PFSK-1 (cell line): ENCODE data around the gene TMTC4.

Source experiments
- FOXP2 ChIP-seq: optimal IDR thresholded peaks from 2 replicates; pipeline ENCODE3; 2011; ENCODE audit warnings: borderline replicate concordance, control low read depth, inconsistent platforms; ENCODE audit not compliant: insufficient read depth; ENCODE audit errors: extremely low read length, extremely low read depth
- POLR2AphosphoS5 ChIP-seq: IDR thresholded peaks from 2 replicates; pipeline ENCODE4 v1.6.1; 2012; ENCODE audit warnings: low read depth, mild to moderate bottlenecking, control low read depth, low read length, moderate library complexity
- SIN3A ChIP-seq: IDR thresholded peaks from 2 replicates; pipeline ENCODE4 v1.6.1; 2012; ENCODE audit warnings: mild to moderate bottlenecking, low read length, moderate library complexity, borderline replicate concordance; ENCODE audit not compliant: insufficient read depth
- TAF1 ChIP-seq: IDR thresholded peaks from 2 replicates; pipeline ENCODE4 v1.6.1; 2012; ENCODE audit warnings: low read length, control low read depth, borderline replicate concordance; ENCODE audit not compliant: insufficient read depth
- TF ChIP-seq, protein P1 (sequence below), 2 experiments: IDR thresholded peaks; 2 replicates each; pipeline versions ENCODE4 v1.6.1 to v1.8.0; 2011 to 2012; ENCODE audit warnings: low read depth in 2 of 2, low read length in 2 of 2, control low read depth in 1 of 2, inconsistent platforms in 1 of 2, mild to moderate bottlenecking in 1 of 2, moderate library complexity in 1 of 2; ENCODE audit not compliant: insufficient read depth in 1 of 2

TMTC4 gene

DNA sequence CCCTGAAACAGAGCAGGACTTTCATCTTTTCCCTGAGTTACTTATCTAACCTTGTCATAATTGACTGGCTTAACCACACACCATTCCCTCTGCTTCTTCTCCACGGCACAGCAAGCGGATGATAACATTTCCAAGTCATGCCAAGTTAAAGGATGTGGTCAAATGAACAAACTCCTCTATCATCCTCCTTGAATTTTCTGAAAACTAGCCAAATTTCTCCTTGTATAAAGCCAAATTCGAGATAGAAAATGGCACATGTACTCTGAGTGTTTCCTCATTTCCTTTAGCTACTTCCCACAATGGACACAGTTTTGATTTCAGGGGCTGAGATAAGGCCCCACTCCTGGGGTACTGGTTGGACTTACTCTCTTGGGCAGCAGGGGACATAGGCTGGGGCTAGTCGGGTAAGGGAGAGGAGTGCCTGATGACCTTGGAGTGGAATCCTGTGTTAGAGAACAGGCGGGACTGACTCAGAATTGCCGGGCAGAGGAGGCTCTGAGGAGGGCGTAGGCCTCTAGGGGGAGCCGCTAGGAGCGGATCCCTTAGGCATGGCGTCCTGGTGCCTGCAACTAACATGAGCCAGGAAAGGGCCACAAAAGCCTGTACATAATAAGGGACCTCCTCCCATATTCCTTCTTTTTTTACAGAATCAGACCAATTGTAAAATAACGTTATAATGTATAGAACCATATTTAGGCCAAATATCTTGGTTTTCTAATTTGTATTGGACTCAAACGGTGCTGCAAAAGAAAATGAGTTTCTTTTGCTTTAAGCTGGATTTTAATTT is 20.3 kb upstream of the TMTC4 start:
- TF ChIP-seq, protein P1, sequence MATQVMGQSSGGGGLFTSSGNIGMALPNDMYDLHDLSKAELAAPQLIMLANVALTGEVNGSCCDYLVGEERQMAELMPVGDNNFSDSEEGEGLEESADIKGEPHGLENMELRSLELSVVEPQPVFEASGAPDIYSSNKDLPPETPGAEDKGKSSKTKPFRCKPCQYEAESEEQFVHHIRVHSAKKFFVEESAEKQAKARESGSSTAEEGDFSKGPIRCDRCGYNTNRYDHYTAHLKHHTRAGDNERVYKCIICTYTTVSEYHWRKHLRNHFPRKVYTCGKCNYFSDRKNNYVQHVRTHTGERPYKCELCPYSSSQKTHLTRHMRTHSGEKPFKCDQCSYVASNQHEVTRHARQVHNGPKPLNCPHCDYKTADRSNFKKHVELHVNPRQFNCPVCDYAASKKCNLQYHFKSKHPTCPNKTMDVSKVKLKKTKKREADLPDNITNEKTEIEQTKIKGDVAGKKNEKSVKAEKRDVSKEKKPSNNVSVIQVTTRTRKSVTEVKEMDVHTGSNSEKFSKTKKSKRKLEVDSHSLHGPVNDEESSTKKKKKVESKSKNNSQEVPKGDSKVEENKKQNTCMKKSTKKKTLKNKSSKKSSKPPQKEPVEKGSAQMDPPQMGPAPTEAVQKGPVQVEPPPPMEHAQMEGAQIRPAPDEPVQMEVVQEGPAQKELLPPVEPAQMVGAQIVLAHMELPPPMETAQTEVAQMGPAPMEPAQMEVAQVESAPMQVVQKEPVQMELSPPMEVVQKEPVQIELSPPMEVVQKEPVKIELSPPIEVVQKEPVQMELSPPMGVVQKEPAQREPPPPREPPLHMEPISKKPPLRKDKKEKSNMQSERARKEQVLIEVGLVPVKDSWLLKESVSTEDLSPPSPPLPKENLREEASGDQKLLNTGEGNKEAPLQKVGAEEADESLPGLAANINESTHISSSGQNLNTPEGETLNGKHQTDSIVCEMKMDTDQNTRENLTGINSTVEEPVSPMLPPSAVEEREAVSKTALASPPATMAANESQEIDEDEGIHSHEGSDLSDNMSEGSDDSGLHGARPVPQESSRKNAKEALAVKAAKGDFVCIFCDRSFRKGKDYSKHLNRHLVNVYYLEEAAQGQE (IDR thresholded peaks at IDR 0.05; ENCODE audit: insufficient read depth in 1 of 2, low read depth in 2 of 2, low read length in 2 of 2): no peak
- TF ChIP-seq FOXP2 (no peak), TAF1 (no peak), POLR2AphosphoS5 (no peak), SIN3A (no peak)

DNA sequence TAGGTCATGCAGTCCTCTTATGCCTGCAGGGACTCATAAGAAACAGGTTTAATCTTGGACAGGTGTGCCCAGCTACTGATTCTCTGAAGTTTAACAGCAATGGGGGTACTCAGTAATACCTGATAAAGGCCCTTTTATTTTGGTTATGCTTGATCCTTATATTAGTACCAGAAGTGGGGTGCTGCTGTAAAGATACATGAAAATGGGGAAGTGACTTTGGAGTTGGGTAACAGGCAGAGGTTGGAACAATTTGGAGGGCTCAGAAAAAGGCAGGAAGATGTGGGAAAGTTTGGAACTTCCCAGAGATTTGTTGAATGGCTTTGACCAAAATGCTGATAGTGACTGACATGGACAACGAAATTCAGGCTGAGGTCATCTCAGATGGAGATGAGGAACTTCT is 14.6 kb upstream of the TMTC4 start:
- no peak for TF ChIP-seq TAF1
- TF ChIP-seq, protein P1 (IDR thresholded peaks at IDR 0.05; ENCODE audit: insufficient read depth in 1 of 2, low read depth in 2 of 2, low read length in 2 of 2): no peak

DNA sequence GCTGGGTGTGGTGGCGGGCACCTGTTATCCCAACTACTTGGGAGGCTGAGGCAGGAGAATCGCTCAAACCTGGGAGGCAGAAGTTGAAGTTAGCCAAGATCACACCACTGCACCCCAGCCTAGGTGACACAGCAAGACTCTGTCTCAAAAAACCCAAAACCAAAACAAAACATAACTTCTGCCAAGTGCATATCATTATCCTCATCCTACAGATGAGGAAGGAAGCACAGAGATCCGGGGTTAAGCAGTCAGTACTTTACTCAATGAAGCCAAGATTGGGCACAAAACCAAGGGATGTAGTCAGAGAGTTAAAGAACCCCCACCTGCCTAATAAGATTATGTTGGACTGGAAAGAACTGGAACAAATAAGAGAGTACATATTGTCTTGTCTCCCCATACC is 5.5 kb upstream of the TMTC4 start:
- TF ChIP-seq TAF1: no peak
- TF ChIP-seq SIN3A: no peak
- TF ChIP-seq FOXP2: no peak
- TF ChIP-seq POLR2AphosphoS5: no peak
- TF ChIP-seq, protein P1 (IDR thresholded peaks at IDR 0.05; ENCODE audit: insufficient read depth in 1 of 2, low read depth in 2 of 2, low read length in 2 of 2): no peak

DNA sequence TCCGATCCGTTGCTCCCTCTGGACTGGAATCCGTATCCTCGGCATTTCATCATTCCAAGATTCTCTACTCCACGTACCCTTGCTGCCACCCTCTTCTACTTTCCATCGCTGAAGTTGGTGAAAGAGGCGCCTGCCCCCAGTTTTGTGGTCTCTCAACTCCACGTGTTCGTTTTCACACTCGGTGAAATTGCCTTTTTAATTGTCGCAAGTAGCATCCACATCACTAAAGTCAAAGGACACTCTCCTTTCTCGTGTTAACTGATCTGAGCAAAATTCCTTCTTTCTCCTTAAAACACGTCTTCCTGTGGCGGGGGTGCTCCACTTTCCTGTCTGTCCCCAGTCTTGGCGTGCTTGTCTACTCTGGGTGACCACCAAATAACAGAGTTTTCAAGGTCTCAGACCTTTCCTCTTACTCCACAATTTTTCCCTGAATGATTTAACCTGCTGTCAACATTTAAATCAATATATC is 1.1 kb upstream of the TMTC4 start:
- TF ChIP-seq SIN3A: no peak
- TF ChIP-seq FOXP2: no peak
- TF ChIP-seq TAF1: no peak
- TF ChIP-seq, protein P1 (IDR thresholded peaks at IDR 0.05; ENCODE audit: insufficient read depth in 1 of 2, low read depth in 2 of 2, low read length in 2 of 2): no peak
- no peak for TF ChIP-seq POLR2AphosphoS5
